GM12872 (cell line): ENCODE data around the gene KIF16B.

Experiments
- TF ChIP-seq, protein P1 (sequence below): IDR thresholded peaks from 3 replicates; pipeline ENCODE4 v1.5.1; 2011; ENCODE audit warnings: low read depth, mild to moderate bottlenecking, low read length, moderate library complexity; ENCODE audit not compliant: insufficient read depth

The KIF16B gene

DNA sequence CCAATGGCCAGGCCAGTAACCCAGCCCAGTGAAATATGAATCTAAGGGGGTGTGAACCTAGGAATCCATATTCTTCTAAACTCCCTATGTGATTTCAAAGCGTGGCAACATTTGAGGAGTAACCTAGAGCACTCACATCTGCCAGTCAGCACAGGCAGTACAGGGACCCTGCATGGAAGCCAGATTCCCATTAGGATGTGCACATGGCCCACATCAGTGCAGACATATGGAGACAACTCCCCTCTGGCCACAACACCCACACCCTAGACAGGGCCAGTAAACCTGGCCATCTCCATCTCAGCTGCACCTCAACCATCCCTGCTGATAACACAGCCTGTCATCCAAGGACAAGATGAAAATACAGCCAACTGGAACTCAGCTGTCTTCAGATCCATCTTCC, 56.5 kb downstream of the KIF16B start:
- TF ChIP-seq, protein P1, sequence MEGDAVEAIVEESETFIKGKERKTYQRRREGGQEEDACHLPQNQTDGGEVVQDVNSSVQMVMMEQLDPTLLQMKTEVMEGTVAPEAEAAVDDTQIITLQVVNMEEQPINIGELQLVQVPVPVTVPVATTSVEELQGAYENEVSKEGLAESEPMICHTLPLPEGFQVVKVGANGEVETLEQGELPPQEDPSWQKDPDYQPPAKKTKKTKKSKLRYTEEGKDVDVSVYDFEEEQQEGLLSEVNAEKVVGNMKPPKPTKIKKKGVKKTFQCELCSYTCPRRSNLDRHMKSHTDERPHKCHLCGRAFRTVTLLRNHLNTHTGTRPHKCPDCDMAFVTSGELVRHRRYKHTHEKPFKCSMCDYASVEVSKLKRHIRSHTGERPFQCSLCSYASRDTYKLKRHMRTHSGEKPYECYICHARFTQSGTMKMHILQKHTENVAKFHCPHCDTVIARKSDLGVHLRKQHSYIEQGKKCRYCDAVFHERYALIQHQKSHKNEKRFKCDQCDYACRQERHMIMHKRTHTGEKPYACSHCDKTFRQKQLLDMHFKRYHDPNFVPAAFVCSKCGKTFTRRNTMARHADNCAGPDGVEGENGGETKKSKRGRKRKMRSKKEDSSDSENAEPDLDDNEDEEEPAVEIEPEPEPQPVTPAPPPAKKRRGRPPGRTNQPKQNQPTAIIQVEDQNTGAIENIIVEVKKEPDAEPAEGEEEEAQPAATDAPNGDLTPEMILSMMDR = no peak

DNA sequence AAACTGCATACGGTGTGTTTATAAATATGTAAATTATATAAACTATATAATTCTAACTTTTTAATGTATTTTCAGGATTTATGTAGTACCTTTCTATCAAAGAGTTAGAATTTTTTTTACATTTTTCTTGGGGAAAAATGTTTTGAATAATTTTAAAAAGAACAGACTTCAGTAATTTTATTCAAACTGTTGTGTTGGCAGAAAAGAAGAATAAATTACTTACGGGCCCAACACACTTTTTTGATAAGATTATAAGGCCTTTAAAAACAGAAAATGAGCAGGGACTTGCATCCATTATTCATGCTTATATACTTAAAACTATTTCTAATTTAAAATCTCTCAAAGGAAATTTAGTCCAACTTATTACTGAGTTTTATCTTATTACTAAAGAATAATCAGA, 58.2 kb downstream of the KIF16B start:
- TF ChIP-seq, protein P1 = no peak

DNA sequence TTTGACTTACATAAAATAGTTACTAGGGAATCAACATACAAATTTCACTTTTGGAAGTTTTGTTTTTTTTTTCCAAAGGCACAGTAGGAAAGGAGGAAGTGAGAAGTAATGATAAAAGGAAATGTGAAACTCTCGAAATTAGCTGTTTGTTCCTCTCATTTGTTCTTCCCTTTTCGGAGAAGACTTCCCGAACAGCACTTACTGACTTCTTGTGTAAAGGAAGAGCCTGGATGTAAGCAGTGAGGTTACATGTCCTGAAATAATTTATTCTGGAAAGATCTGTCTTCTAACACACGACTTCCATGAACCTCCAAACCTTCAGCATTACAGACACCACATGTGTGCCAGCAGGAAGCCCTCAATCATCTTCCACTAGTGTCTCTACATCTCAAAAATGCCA, 59.1 kb downstream of the KIF16B start:
- TF ChIP-seq, protein P1 = no peak

DNA sequence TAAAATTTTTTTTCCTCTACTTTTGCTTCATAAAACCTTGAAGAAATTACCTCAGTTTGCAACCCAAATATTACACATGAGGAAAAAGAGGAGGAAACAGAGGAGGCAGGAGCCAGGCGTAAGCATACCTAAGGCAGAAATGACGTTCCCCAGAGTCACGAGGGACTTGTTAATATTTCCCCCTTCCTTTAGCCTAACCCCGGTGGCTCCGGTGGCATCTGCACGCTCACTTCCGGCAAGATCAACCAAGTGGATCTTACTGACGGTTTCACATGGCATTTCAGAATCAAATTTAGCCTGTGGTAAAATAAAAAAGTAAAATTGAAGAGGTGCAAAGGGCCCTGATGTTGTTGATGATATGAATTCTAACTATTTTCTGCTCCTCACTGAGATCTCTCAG, 67.4 kb downstream of the KIF16B start:
- TF ChIP-seq, protein P1 = no peak

DNA sequence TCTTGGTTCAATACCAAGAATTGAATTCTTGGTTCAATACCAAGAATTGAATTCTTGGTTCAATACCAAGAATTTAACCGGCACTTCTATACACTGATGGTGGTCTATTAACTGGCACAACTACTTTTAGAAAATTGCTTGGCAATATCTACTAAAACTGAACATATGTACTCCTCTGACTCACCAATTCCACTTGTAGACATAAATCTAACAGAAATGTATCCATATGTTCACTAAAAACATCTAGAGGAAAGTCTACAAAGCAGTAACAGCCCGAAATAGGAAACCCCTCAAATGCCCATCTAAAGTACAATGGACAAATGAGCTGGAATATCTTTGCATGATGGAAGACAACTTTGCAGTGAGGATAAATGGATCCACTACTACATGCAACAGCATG, 71.9 kb downstream of the KIF16B start:
- TF ChIP-seq, protein P1 = no peak

DNA sequence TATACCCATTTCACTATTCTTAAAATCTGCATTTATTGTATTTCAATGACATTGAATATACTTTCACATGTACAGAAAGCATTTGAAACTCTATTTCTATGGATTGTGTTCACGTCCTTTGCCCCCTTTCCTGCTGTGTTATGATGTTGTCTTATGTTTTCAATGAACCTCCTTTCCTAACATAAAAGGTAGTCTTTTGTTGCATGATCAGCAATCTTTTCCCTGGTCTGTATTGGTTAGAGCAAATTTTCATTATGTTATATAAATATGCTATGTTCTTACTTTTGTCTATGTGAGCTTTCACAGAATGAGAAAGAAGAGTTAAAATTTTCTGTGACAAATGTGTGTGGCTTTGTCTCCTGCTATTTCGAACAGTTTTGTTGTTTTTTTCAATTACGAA, 73.1 kb downstream of the KIF16B start:
- TF ChIP-seq, protein P1 = no peak

DNA sequence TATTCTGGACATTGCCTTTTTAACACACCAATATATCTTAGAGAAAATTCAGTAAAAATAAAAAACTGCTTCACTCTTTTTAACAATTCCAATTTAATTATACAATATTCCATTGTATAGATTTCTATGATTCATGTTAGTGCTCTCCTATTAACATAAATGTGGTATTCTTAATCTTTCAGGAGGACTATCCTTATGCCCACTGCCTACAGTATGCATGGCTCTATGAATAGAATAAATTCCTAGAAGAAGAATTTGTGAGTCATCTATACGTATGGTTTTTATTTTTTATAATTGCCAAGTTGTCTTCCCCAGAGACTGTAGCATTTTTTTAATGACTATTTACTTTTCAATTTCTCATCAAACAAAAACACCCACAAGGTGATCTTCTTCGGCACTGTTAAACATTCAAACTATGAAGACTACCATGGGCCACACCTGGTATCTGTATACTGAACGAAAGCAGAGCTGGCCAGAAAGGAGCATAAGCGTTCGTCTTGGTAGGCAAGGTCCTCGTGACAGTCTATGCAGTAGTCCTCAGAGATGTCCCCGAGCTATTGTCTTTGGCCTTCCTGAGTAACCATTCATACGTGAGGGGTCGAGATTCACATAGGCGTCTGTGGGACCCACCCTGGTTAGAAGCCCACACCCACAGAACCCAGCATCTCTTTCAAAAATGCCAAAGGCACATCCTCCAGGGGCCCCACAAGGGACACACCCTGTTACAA, 74.6 kb downstream of the KIF16B start:
- TF ChIP-seq, protein P1 = no peak

DNA sequence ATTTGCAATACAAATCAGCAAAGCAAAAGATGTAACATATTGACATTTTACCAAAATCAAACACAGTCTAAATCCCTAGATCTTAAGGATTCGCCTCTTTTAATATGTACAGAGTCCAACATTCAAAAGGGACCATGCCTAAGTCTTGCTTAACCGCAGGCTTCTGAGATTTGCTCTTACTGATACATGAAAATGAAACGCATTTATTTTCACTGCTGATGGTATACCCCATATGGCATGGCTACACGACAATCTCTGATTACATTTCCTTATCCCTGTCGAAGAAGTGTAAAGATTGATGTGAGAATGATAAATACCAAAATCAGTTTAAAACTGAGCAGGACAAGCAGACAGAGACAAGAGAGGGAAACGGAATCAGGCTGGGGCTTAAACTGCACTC, 75.4 kb downstream of the KIF16B start:
- TF ChIP-seq, protein P1 = no peak
